A549 (cell line): ENCODE measurements around the gene FNDC1. TPM values are rescaled to one million over a fixed set of nuclear protein-coding genes. Genes with fewer than 3 reads are reported as not detected.
A peak's percentile ranks its signal among the peaks of the same experiment; 100 is the strongest.

Experiments used
- ATAC-seq, 2 experiments: fragments of 200-7000 bp in 1 of 2; fragments of >200 bp in 1 of 2; cut with Nextera tagmentation in 1 of 2; cut with Tn5 transposase in 1 of 2; 3 replicates each; pipeline versions ENCODE4 v1.8.0 to v1.9.1; 2018 to 2020; ENCODE audit warnings: mild to moderate bottlenecking in 1 of 2, moderate library complexity in 1 of 2
- CTCF ChIA-PET: fragments of 300-600 bp; sonication (Branson Sonifier 250); formaldehyde crosslinking; extraction: SDS; loops from one replicate; lab custom pipeline; 2021; ENCODE audit warnings: antibody characterized with exemption, inconsistent platforms; lab: Yijun Ruan, JAX
- POLR2A ChIA-PET: fragments of 350-600 bp; formaldehyde crosslinking; extraction: SDS; loops from one replicate; lab custom pipeline; 2021; ENCODE audit warnings: antibody characterized with exemption, inconsistent platforms; lab: Yijun Ruan, JAX
- DNase-seq, 2 experiments: peaks; one replicate each; pipeline versions ENCODE4 v3.0.0 to v3.0.0-alpha.2; 2011 to 2016; ENCODE audit warnings: low read depth in 1 of 2, low spot score in 1 of 2
- FAIRE-seq: peaks from 2 replicates; lab custom pipeline; 2011; peaks lifted over from hg19 to GRCh38; lab: Jason Lieb, UNC
- H3K27ac ChIP-seq, 2 experiments: fragments of >200 bp; sonication (Bioruptor Twin); formaldehyde crosslinking; 3 replicates each; pipeline ENCODE4 v1.5.1; 2016 to 2017
- H3K4me1 ChIP-seq: fragments of >200 bp; sonication (Bioruptor Twin); formaldehyde crosslinking; 3 replicates; pipeline ENCODE4 v1.6.1; 2016
- H3K4me2 ChIP-seq: fragments of >200 bp; sonication (Bioruptor Twin); formaldehyde crosslinking; 3 replicates; pipeline ENCODE4 v1.6.1; 2016
- H3K4me3 ChIP-seq: fragments of >200 bp; sonication (Bioruptor Twin); formaldehyde crosslinking; 3 replicates; pipeline ENCODE4 v1.5.1; 2016
- H3K9me3 ChIP-seq: fragments of >200 bp; sonication (Bioruptor Twin); formaldehyde crosslinking; 3 replicates; pipeline ENCODE4 v1.6.1; 2016
- BHLHE40 ChIP-seq: IDR thresholded peaks from 2 replicates; pipeline ENCODE4 v1.6.1; 2012; ENCODE audit warnings: low read depth, low read length, inconsistent platforms
- CBX2 ChIP-seq: fragments of 200-600 bp; sonication (generic); IDR thresholded peaks from 2 replicates; pipeline ENCODE4 v1.6.1; 2016; ENCODE audit warnings: low read depth, mild to moderate bottlenecking, borderline replicate concordance
- CEBPB ChIP-seq, 2 experiments: fragments of >200 bp in 1 of 2; sonication (Bioruptor Twin) in 1 of 2; formaldehyde crosslinking in 1 of 2; IDR thresholded peaks; 2 replicates each; pipeline ENCODE4 v1.6.1; 2012 to 2016
- CHD4 ChIP-seq: fragments of 200-600 bp; sonication (generic); IDR thresholded peaks from 2 replicates; pipeline ENCODE4 v1.6.1; 2016; ENCODE audit warnings: antibody characterized with exemption, mild to moderate bottlenecking, borderline replicate concordance
- E2F6 ChIP-seq: IDR thresholded peaks from 2 replicates; pipeline ENCODE4 v1.6.1; 2012; ENCODE audit warnings: low read depth, borderline replicate concordance
- EP300 ChIP-seq, 2 experiments: fragments of >200 bp; sonication (Bioruptor Twin); formaldehyde crosslinking; IDR thresholded peaks; 2 replicates in 1 of 2; 3 replicates in 1 of 2; pipeline ENCODE4 v1.6.1; 2016 to 2017
- FOSL2 ChIP-seq, 2 experiments: fragments of 450-650 bp in 1 of 2; fragments of >200 bp in 1 of 2; sonication (Bioruptor Twin) in 1 of 2; formaldehyde crosslinking; IDR thresholded peaks; 2 replicates each; pipeline versions ENCODE4 v1.5.0 to v1.6.1; 2016 to 2020; ENCODE audit warnings: mild to moderate bottlenecking in 1 of 2, moderate library complexity in 1 of 2
- GATA3 ChIP-seq: IDR thresholded peaks from 2 replicates; pipeline ENCODE4 v1.6.1; 2012; ENCODE audit warnings: borderline replicate concordance
- HDAC2 ChIP-seq: fragments of 200-600 bp; sonication (generic); IDR thresholded peaks from 2 replicates; pipeline ENCODE4 v1.6.1; 2016
- HOXA7 ChIP-seq: fragments of 250-450 bp; sonication (Bioruptor Pico); IDR thresholded peaks from 2 replicates; pipeline ENCODE4 v1.5.0; 2020; ENCODE audit warnings: mild to moderate bottlenecking, moderate library complexity
- HOXB5 ChIP-seq: fragments of 250-450 bp; sonication (Bioruptor Pico); IDR thresholded peaks from 2 replicates; pipeline ENCODE4 v1.5.0; 2020; ENCODE audit warnings: mild to moderate bottlenecking, moderate library complexity
- JUN ChIP-seq, 2 experiments: fragments of >200 bp; sonication (Bioruptor Twin); formaldehyde crosslinking; IDR thresholded peaks; 2 replicates in 1 of 2; 3 replicates in 1 of 2; pipeline ENCODE4 v1.6.1; 2016 to 2017
- KDM1A ChIP-seq: fragments of 200-600 bp; sonication (generic); IDR thresholded peaks from 2 replicates; pipeline ENCODE4 v1.6.1; 2016; ENCODE audit warnings: low read depth, mild to moderate bottlenecking
- KDM5A ChIP-seq: fragments of 200-600 bp; sonication (generic); IDR thresholded peaks from 2 replicates; pipeline ENCODE4 v1.6.1; 2016; ENCODE audit warnings: antibody characterized with exemption, mild to moderate bottlenecking
- MAZ ChIP-seq: fragments of 150-350 bp; IDR thresholded peaks from 2 replicates; pipeline ENCODE4 v1.6.1; 2014; ENCODE audit warnings: antibody characterized with exemption, low read depth, low read length, borderline replicate concordance
- NR3C1 ChIP-seq: fragments of >200 bp; sonication (Bioruptor Twin); formaldehyde crosslinking; IDR thresholded peaks from 3 replicates; pipeline ENCODE4 v1.6.1; 2017
- POLR2A ChIP-seq: IDR thresholded peaks from 2 replicates; pipeline ENCODE4 v1.6.1; 2012; ENCODE audit warnings: mild to moderate bottlenecking, low read length
- POLR2AphosphoS2 ChIP-seq: conservative IDR thresholded peaks from 2 replicates; pipeline ENCODE4 v1.6.1; 2012; ENCODE audit warnings: low read length, improper control_type of control experiment, inconsistent platforms
- RAD21 ChIP-seq, 2 experiments: fragments of >200 bp in 1 of 2; sonication (Bioruptor Twin) in 1 of 2; formaldehyde crosslinking in 1 of 2; IDR thresholded peaks in 1 of 2; conservative IDR thresholded peaks in 1 of 2; 2 replicates in 1 of 2; 3 replicates in 1 of 2; pipeline ENCODE4 v1.6.1; 2012 to 2018; ENCODE audit warnings: inconsistent platforms in 1 of 2
- RARB ChIP-seq: fragments of 250-450 bp; sonication (Bioruptor Pico); IDR thresholded peaks from 2 replicates; pipeline ENCODE4 v1.8.0; 2021; ENCODE audit warnings: mild to moderate bottlenecking, moderate library complexity
- RCOR1 ChIP-seq: fragments of 150-350 bp; IDR thresholded peaks from 2 replicates; pipeline ENCODE4 v1.6.1; 2014; ENCODE audit warnings: antibody characterized with exemption, low read length, low read depth
- SMC3 ChIP-seq: fragments of >200 bp; sonication (Bioruptor Twin); formaldehyde crosslinking; IDR thresholded peaks from 3 replicates; pipeline ENCODE4 v1.6.1; 2018; ENCODE audit warnings: inconsistent platforms
- TFCP2L1 ChIP-seq: fragments of 250-450 bp; sonication (Bioruptor Pico); IDR thresholded peaks from 2 replicates; pipeline ENCODE4 v1.5.0; 2021; ENCODE audit warnings: mild to moderate bottlenecking
- ZC3H11A ChIP-seq: fragments of 450-650 bp; IDR thresholded peaks from 2 replicates; pipeline ENCODE4 v1.6.1; 2014; ENCODE audit warnings: antibody characterized with exemption, mild to moderate bottlenecking
- WGBS: methylation state at CpG from one replicate; pipeline ENCODE4 v1.1.6; 2017; ENCODE audit errors: missing lambda C conversion rate; 5-methylcytosine and 5-hydroxymethylcytosine counted together
- polyA minus RNA-seq: library from RNA; depleted of rRNA, polyadenylated mRNA; stranded (reverse); fragments of >200 nt; gene quantifications from 2 replicates; pipeline ENCODE4 v1.2.3, GENCODE V29; 2011; rRNA and poly(A)+ RNA removed
- polyA plus RNA-seq, 4 experiments: library from polyadenylated mRNA; depleted of rRNA in 3 of 4; stranded (reverse); fragments of >200 nt; fragmentation: RNase III in 1 of 4; extraction: RNeasy Plus Mini Kit Qiagen cat#74134 plus additional on column Dnase treatment in 1 of 4; gene quantifications; 2 replicates in 3 of 4; 3 replicates in 1 of 4; pipeline ENCODE4 v1.2.3, GENCODE V29; 2011 to 2017
- TF ChIP-seq, protein P1 (sequence below): fragments of >200 bp; sonication (Bioruptor Twin); formaldehyde crosslinking; IDR thresholded peaks from 3 replicates; pipeline ENCODE4 v1.5.1; 2016
- TF ChIP-seq, protein P2 (sequence below): fragments of 450-650 bp; IDR thresholded peaks from 2 replicates; pipeline ENCODE4 v1.6.1; 2014; ENCODE audit warnings: antibody characterized with exemption

Gene FNDC1
- polyA plus RNA-seq (2011; rRNA removed) (0.04 TPM in 1 of 2 replicates, not detected in the other), polyA plus RNA-seq (2017; fragmentation: RNase III; extraction: RNeasy Plus Mini Kit Qiagen cat#74134 plus additional on column Dnase treatment) (0.01 to 0.04 TPM in 2 of 3 replicates, not detected in the other), polyA minus RNA-seq (not detected in 2 replicates)
- polyA plus RNA-seq (2012; cell fraction: cytosol; rRNA removed), result 0.01 TPM in 2 replicates
- 0.02 and 0.07 TPM in 2 replicates for polyA plus RNA-seq (2012; cell fraction: nucleus; rRNA removed)

- CTCF ChIA-PET, result interaction anchor here (1.0 to 2.5 kb wide), 2 partner anchors 455 to 465 kb away, joined by 3 to 12 read pairs; no protein-coding TSS in a partner anchor
- TF ChIP-seq, protein P1, sequence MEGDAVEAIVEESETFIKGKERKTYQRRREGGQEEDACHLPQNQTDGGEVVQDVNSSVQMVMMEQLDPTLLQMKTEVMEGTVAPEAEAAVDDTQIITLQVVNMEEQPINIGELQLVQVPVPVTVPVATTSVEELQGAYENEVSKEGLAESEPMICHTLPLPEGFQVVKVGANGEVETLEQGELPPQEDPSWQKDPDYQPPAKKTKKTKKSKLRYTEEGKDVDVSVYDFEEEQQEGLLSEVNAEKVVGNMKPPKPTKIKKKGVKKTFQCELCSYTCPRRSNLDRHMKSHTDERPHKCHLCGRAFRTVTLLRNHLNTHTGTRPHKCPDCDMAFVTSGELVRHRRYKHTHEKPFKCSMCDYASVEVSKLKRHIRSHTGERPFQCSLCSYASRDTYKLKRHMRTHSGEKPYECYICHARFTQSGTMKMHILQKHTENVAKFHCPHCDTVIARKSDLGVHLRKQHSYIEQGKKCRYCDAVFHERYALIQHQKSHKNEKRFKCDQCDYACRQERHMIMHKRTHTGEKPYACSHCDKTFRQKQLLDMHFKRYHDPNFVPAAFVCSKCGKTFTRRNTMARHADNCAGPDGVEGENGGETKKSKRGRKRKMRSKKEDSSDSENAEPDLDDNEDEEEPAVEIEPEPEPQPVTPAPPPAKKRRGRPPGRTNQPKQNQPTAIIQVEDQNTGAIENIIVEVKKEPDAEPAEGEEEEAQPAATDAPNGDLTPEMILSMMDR, result peak; percentile 70
- no peak for TF ChIP-seq KDM5A
- TF ChIP-seq SMC3, result peak; percentile 43; the same call in 1 of the 3 replicates
- TF ChIP-seq, all 56 proteins: peak for 2
- POLR2A ChIA-PET, result no interaction called here
- Histone ChIP-seq H3K27ac (peak within 1 kb of the TSS in 1 of 2 experiments; percentile 68; a peak in 2 of 6 replicates), H3K4me3 (peak within 1 kb of the TSS; percentile 53), H3K4me2 (peak within 1 kb of the TSS; percentile 98), H3K9me3 (no peaks in the 10 kb centered on the region), H3K4me1 (peaks cover 7% of the 10 kb centered on the region; the same call in 2 of the 3 replicates)
- ATAC-seq (peak; percentile 71 to 76), DNase-seq (peak; percentile 2 to 44), FAIRE-seq (no peak)
- no CpG with 5 or more reads among the region's 59 CpGs for WGBS
These were observed at the start of gene FNDC1 for GRCh38 chr6:159169193-159169555. Gene FNDC1 (plus strand): TSS chr6:159169400. CDS start chr6:159169597, 197 bp downstream.

GRCh38 chr6:159119791-159120190 is 49.4 kb upstream of the FNDC1 start:
- Histone ChIP-seq H3K9me3 (no peaks in the 10 kb centered on the region), H3K4me2 (no peak overlapping the region), H3K4me3 (no peak overlapping the region), H3K27ac (no peak overlapping the region), H3K4me1 (no peaks in the 10 kb centered on the region)
- DNase-seq (no peak), FAIRE-seq (no peak), ATAC-seq (no peak)
- ChIA-PET POLR2A (no interaction called here), CTCF (interaction anchor here (1.2 to 2.1 kb wide), 3 partner anchors 15 to 78 kb away, joined by 4 read pairs; no protein-coding TSS in a partner anchor)
- TF ChIP-seq GATA3 (no peak), MAZ (no peak), CEBPB (IDR thresholded peaks at IDR 0.05) (no peak), KDM1A (no peak), HOXB5 (CRISPR knock-in tag) (no peak), RAD21 (conservative IDR thresholded peaks at IDR 0.05 in 1 of 2, IDR thresholded peaks at IDR 0.05 in 1 of 2) (no peak), NR3C1 (no peak), POLR2A (no peak), RCOR1 (no peak), HDAC2 (no peak), POLR2AphosphoS2 (no peak), CHD4 (no peak)
- TF ChIP-seq, protein P2, sequence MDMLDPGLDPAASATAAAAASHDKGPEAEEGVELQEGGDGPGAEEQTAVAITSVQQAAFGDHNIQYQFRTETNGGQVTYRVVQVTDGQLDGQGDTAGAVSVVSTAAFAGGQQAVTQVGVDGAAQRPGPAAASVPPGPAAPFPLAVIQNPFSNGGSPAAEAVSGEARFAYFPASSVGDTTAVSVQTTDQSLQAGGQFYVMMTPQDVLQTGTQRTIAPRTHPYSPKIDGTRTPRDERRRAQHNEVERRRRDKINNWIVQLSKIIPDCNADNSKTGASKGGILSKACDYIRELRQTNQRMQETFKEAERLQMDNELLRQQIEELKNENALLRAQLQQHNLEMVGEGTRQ, result no peak
- 72% methylated on average over 7 of the region's 7 CpGs for WGBS

DNA sequence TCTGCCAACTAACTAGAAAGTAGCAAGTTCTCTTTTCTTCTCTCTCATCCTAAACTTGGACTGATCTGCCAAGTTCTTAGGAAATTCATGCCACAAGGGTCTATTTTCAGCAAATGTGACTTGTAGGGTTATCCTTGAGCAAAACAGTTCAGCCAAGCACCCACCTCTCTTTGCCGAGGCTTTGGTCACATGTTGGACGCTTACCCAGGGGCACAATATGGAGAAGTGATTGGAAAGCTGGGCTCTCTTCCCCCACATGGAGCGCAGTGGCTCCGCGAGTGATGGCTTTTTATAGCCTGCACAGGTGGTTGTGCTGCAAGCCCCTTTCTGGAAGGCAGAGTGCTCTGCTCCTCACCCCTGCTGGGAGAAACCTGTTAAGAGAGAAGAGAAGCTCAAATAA is 47.7 kb upstream of the FNDC1 start:
- no peak for DNase-seq
- Histone ChIP-seq H3K4me1 (no peaks in the 10 kb centered on the region), H3K9me3 (no peaks in the 10 kb centered on the region), H3K4me2 (no peak overlapping the region), H3K4me3 (no peak overlapping the region), H3K27ac (no peak overlapping the region)
- 75% methylated on average over 5 of the region's 5 CpGs for WGBS
- ChIA-PET CTCF (interaction anchor here (1.2 to 2.5 kb wide), 2 partner anchors 13 to 17 kb away, joined by 3 to 9 read pairs; no protein-coding TSS in a partner anchor), POLR2A (no interaction called here)
- no peak for FAIRE-seq
- TF ChIP-seq E2F6, result no peak
- TF ChIP-seq EP300 (IDR thresholded peaks at IDR 0.05), result no peak
- no peak for TF ChIP-seq BHLHE40
- no peak for TF ChIP-seq FOSL2 (IDR thresholded peaks at IDR 0.05)
- no peak for TF ChIP-seq FOSL2 (CRISPR knock-in tag; IDR thresholded peaks at IDR 0.05)
- TF ChIP-seq ZC3H11A, result no peak
- TF ChIP-seq POLR2A, result no peak
- TF ChIP-seq TFCP2L1 (CRISPR knock-in tag), result no peak
- no peak for TF ChIP-seq CBX2
- no peak for TF ChIP-seq JUN (IDR thresholded peaks at IDR 0.05)
- TF ChIP-seq HOXB5 (CRISPR knock-in tag), result no peak
- no peak for TF ChIP-seq HOXA7 (CRISPR knock-in tag)
- no peak for TF ChIP-seq RARB (CRISPR knock-in tag)
- ATAC-seq, result no peak
